Measurements from ENCODE around the gene F5.

The F5 gene

GRCh38 chr1:169548282-169548681, 38.0 kb downstream of the F5 start:
- TF ChIP-seq NFIC (IDR thresholded peaks at IDR 0.05) (no peak), USF1 (IDR thresholded peaks at IDR 0.05) (no peak), EP300 (IDR thresholded peaks at IDR 0.05; ENCODE audit: borderline replicate concordance) (no peak), REST (IDR thresholded peaks at IDR 0.05; ENCODE audit: low read depth) (no peak), MAX (IDR thresholded peaks at IDR 0.05) (no peak), TAF1 (IDR thresholded peaks at IDR 0.05; ENCODE audit: low read depth) (no peak), CREB1 (IDR thresholded peaks at IDR 0.05; ENCODE audit: low read depth) (no peak), RAD21 (IDR thresholded peaks at IDR 0.05; ENCODE audit: low read depth) (no peak), EGR1 (IDR thresholded peaks at IDR 0.05) (no peak), FOXM1 (IDR thresholded peaks at IDR 0.05; ENCODE audit: borderline replicate concordance, low read depth) (no peak), TEAD4 (IDR thresholded peaks at IDR 0.05) (no peak), YY1 (IDR thresholded peaks at IDR 0.05; ENCODE audit: low read depth) (no peak), TCF12 (IDR thresholded peaks at IDR 0.05; ENCODE audit: low read depth) (no peak), CEBPB (IDR thresholded peaks at IDR 0.05) (no peak), ZBTB7A (IDR thresholded peaks at IDR 0.05; ENCODE audit: low read depth) (no peak)

DNA sequence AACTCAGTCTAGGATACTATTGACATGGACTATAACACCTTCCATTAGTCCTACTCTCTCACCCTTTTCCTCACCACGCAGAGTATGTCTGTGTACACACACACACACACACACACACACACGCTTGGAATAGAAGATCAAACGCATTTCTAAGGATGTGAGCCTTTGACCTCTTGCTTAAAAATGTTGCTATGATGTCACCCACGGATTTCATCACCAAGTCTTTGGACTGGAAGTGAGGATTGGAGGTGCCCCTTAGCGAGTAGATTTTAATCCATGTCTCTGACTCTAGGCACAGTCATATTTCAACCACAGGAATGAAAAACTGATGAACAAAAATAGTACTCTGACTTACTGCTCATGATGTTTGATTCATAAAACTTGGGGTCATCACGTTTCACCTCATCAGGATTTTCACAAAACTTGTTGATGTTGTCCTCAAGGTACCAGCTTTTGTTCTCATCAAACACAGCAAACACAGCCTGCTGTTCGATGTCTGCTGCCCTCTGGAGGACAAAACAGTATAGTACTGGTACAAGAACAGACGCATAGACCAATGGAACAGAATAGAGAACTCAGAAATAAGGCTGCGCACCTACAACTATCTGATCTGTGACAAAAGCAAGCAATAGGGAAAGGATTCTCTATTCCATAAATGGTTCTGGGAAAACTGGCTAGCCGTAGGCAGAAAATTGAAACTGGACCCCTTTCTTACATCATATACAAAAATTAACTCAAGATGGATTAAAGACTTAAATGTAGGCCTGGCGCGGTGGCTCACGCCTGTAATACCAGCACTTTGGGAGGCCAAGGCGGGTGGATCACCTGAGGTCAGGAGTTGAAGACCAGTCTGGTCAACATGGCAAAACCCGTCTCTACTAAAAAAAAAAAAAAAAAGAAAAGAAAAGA, 39.9 kb downstream of the F5 start:
- TF ChIP-seq MAX (IDR thresholded peaks at IDR 0.05) (no peak), RAD21 (IDR thresholded peaks at IDR 0.05; ENCODE audit: low read depth) (peak; percentile 92), TCF12 (IDR thresholded peaks at IDR 0.05; ENCODE audit: low read depth) (no peak), FOXM1 (IDR thresholded peaks at IDR 0.05; ENCODE audit: borderline replicate concordance, low read depth) (no peak), TAF1 (IDR thresholded peaks at IDR 0.05; ENCODE audit: low read depth) (no peak)

- TF ChIP-seq MAX (IDR thresholded peaks at IDR 0.05): no peak
- no peak for TF ChIP-seq CEBPB (IDR thresholded peaks at IDR 0.05)
- TF ChIP-seq ZBTB7A (IDR thresholded peaks at IDR 0.05; ENCODE audit: low read depth): no peak
- TF ChIP-seq EP300 (IDR thresholded peaks at IDR 0.05; ENCODE audit: borderline replicate concordance): no peak
- no peak for TF ChIP-seq RAD21 (IDR thresholded peaks at IDR 0.05; ENCODE audit: low read depth)
- no peak for TF ChIP-seq EGR1 (IDR thresholded peaks at IDR 0.05)
- TF ChIP-seq TCF12 (IDR thresholded peaks at IDR 0.05; ENCODE audit: low read depth): no peak
- no peak for TF ChIP-seq REST (IDR thresholded peaks at IDR 0.05; ENCODE audit: low read depth)
- no peak for TF ChIP-seq TEAD4 (IDR thresholded peaks at IDR 0.05)
- no peak for TF ChIP-seq USF1 (IDR thresholded peaks at IDR 0.05)
- TF ChIP-seq TAF1 (IDR thresholded peaks at IDR 0.05; ENCODE audit: low read depth): no peak
- no peak for TF ChIP-seq YY1 (IDR thresholded peaks at IDR 0.05; ENCODE audit: low read depth)
These were observed 40.8 kb downstream of the F5 start for GRCh38 chr1:169545472-169545871.

DNA sequence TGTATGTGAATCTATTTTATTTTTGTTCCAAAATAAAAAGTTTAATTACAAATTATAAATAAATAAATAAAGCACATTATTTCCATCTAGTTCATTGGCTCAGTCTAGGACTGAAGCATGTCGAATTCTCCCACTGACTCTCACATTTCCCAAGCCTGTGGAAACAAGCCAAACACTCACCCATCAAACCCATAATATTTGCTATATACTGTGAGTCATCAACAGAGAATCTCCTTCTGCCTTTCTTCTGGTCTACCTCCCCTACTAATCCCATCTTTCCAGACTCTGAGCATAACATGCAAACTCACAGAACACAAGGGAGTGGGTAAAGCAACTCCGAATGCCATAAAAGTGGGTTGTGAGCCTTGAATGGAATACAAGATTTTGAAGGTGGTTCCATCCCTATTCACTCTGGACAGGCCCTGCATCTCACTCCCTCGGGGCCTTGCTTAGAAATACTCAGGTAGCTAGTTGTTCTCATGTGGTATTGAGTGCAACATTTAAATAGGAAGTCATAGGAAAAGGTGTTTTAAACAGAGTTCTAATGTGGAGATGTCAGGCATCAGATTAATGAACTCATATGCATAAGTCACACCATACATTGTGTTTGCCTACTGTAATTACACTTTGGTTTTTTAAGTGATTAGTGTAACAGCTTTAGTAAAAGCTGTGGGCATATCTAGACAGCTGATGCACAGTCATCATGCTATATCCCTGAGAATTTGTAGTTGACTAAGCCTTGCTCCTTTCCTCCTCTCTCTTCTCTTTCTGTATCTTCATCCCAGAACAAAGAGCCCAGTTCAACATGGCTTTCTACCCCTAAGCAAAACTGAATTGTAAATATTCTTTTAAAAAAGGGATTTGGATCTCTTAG, 47.0 kb downstream of the F5 start:
- TF ChIP-seq CREB1 (IDR thresholded peaks at IDR 0.05; ENCODE audit: low read depth) (no peak), TEAD4 (IDR thresholded peaks at IDR 0.05) (peak; percentile 65), RAD21 (IDR thresholded peaks at IDR 0.05; ENCODE audit: low read depth) (no peak)

- TF ChIP-seq TEAD4 (IDR thresholded peaks at IDR 0.05): no peak
- no peak for TF ChIP-seq FOXM1 (IDR thresholded peaks at IDR 0.05; ENCODE audit: borderline replicate concordance, low read depth)
- TF ChIP-seq TAF1 (IDR thresholded peaks at IDR 0.05; ENCODE audit: low read depth): no peak
- TF ChIP-seq USF1 (IDR thresholded peaks at IDR 0.05): no peak
- TF ChIP-seq RAD21 (IDR thresholded peaks at IDR 0.05; ENCODE audit: low read depth): no peak
- TF ChIP-seq ZBTB7A (IDR thresholded peaks at IDR 0.05; ENCODE audit: low read depth): no peak
- TF ChIP-seq NFIC (IDR thresholded peaks at IDR 0.05): no peak
- no peak for TF ChIP-seq MAX (IDR thresholded peaks at IDR 0.05)
- TF ChIP-seq TCF12 (IDR thresholded peaks at IDR 0.05; ENCODE audit: low read depth): no peak
- no peak for TF ChIP-seq REST (IDR thresholded peaks at IDR 0.05; ENCODE audit: low read depth)
- TF ChIP-seq YY1 (IDR thresholded peaks at IDR 0.05; ENCODE audit: low read depth): no peak
- TF ChIP-seq EGR1 (IDR thresholded peaks at IDR 0.05): no peak
- no peak for TF ChIP-seq CEBPB (IDR thresholded peaks at IDR 0.05)
- no peak for TF ChIP-seq CREB1 (IDR thresholded peaks at IDR 0.05; ENCODE audit: low read depth)
- no peak for TF ChIP-seq EP300 (IDR thresholded peaks at IDR 0.05; ENCODE audit: borderline replicate concordance)
These were observed 51.6 kb downstream of the F5 start for GRCh38 chr1:169534653-169535052.

Measured in Ishikawa (cell line).